PFSK-1 (cell line): Measurements from ENCODE around the gene GPR180.

Experiments used
- FOXP2 ChIP-seq: optimal IDR thresholded peaks from 2 replicates; pipeline ENCODE3; 2011; ENCODE audit warnings: borderline replicate concordance, control low read depth, inconsistent platforms; ENCODE audit not compliant: insufficient read depth; ENCODE audit errors: extremely low read length, extremely low read depth
- POLR2AphosphoS5 ChIP-seq: IDR thresholded peaks from 2 replicates; pipeline ENCODE4 v1.6.1; 2012; ENCODE audit warnings: low read depth, mild to moderate bottlenecking, control low read depth, low read length, moderate library complexity
- SIN3A ChIP-seq: IDR thresholded peaks from 2 replicates; pipeline ENCODE4 v1.6.1; 2012; ENCODE audit warnings: mild to moderate bottlenecking, low read length, moderate library complexity, borderline replicate concordance; ENCODE audit not compliant: insufficient read depth
- TAF1 ChIP-seq: IDR thresholded peaks from 2 replicates; pipeline ENCODE4 v1.6.1; 2012; ENCODE audit warnings: low read length, control low read depth, borderline replicate concordance; ENCODE audit not compliant: insufficient read depth
- TF ChIP-seq, protein P1 (sequence below), 2 experiments: IDR thresholded peaks; 2 replicates each; pipeline versions ENCODE4 v1.6.1 to v1.8.0; 2011 to 2012; ENCODE audit warnings: low read depth in 2 of 2, low read length in 2 of 2, control low read depth in 1 of 2, inconsistent platforms in 1 of 2, mild to moderate bottlenecking in 1 of 2, moderate library complexity in 1 of 2; ENCODE audit not compliant: insufficient read depth in 1 of 2

Gene GPR180

DNA sequence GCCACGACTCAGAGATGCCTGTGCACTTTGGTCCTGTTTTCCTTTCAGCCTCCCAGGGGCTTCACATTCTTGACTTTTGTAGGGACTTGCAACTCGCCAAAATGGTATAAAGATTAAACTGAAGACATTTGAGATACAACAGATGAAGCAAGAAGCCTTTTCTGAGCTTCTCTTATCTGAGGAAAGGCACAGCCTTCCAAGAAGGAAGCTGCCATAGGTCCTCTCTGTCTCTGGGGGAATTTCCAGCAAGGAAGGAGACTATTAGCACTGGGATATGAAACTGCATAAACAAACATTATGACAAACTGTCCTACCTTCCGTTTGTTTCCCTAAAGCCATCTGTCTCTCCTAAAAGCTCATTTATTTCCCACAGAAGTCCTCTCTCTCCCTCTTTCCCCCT is 45.0 kb upstream of the GPR180 start:
- TF ChIP-seq, protein P1, sequence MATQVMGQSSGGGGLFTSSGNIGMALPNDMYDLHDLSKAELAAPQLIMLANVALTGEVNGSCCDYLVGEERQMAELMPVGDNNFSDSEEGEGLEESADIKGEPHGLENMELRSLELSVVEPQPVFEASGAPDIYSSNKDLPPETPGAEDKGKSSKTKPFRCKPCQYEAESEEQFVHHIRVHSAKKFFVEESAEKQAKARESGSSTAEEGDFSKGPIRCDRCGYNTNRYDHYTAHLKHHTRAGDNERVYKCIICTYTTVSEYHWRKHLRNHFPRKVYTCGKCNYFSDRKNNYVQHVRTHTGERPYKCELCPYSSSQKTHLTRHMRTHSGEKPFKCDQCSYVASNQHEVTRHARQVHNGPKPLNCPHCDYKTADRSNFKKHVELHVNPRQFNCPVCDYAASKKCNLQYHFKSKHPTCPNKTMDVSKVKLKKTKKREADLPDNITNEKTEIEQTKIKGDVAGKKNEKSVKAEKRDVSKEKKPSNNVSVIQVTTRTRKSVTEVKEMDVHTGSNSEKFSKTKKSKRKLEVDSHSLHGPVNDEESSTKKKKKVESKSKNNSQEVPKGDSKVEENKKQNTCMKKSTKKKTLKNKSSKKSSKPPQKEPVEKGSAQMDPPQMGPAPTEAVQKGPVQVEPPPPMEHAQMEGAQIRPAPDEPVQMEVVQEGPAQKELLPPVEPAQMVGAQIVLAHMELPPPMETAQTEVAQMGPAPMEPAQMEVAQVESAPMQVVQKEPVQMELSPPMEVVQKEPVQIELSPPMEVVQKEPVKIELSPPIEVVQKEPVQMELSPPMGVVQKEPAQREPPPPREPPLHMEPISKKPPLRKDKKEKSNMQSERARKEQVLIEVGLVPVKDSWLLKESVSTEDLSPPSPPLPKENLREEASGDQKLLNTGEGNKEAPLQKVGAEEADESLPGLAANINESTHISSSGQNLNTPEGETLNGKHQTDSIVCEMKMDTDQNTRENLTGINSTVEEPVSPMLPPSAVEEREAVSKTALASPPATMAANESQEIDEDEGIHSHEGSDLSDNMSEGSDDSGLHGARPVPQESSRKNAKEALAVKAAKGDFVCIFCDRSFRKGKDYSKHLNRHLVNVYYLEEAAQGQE (IDR thresholded peaks at IDR 0.05; ENCODE audit: insufficient read depth in 1 of 2, low read depth in 2 of 2, low read length in 2 of 2): no peak

DNA sequence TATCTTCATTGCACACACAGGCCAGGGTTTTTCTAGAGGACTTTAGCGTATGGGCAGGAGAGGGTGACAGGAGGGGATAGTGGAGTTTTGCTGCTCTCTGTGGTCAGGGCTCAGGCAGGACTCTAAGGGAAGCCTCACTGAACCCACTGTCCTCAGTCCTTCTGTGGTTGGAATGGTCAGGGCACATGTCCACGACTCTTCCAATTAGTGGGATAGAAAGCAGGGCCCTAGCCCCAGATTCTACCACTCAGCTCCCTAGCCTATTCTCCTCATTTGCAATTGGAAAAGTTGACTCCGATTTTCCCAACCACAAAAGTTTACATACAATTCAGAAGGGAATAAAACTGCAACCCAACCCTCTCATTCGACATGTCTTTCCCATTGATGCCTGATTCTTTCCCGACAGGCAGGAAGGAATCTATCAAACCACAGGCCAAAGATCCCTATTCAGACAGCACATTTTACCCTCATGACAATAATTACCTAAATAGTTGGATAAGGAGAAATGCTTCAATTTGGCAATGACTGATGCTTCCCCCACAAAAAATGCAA is 43.9 kb upstream of the GPR180 start:
- TF ChIP-seq POLR2AphosphoS5 (no peak), FOXP2 (no peak), TAF1 (no peak), SIN3A (no peak)
- TF ChIP-seq, protein P1 (IDR thresholded peaks at IDR 0.05; ENCODE audit: insufficient read depth in 1 of 2, low read depth in 2 of 2, low read length in 2 of 2): no peak

DNA sequence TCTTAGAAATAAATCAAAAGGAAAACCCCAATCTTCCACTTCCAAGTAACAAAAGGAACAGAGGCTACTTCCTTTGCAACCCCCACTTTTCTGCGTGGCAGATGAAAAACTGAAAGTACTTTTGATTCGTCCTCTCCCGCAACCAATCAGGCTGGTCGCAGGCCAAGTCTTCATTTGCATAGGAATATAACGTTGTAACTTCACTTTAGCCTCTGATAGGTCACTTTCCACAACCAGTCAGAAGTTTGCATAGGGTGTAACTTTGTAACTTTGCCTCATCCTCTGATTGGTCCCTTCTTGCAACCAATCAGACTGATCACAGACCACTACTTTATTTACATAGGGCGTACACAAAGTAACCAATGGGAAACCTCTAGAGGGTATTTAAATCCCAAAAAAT is 42.9 kb upstream of the GPR180 start:
- TF ChIP-seq SIN3A (no peak), POLR2AphosphoS5 (no peak), FOXP2 (no peak), TAF1 (no peak)
- TF ChIP-seq, protein P1 (IDR thresholded peaks at IDR 0.05; ENCODE audit: insufficient read depth in 1 of 2, low read depth in 2 of 2, low read length in 2 of 2): no peak

DNA sequence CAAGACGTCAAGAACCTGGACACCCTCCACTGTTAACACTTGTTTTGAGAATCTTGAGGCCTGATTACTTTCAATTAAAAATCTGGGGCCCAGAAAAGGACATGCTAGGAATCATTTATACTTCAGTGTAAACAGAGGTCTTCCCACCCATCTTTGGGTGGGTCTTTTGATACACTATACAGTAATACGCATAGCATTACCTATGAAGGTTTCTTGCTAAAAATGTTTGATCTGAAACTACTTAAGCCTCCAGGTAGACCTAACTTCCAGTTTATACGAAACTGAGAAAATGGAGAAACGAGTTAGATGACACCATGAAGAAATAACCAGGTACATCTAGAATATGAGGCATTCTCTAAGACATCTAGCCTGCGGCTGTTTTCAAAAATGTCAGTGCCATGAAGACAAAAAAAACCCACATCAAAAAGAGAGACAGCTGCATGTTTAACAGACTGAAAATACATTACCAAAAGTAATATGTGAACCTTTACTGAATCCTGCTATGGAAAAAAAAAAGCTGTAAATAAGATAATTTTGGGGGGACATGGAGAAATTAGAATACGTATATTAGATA is 42.3 kb upstream of the GPR180 start:
- TF ChIP-seq FOXP2: no peak
- TF ChIP-seq SIN3A: no peak
- TF ChIP-seq TAF1: no peak
- TF ChIP-seq, protein P1 (IDR thresholded peaks at IDR 0.05; ENCODE audit: insufficient read depth in 1 of 2, low read depth in 2 of 2, low read length in 2 of 2): no peak
- no peak for TF ChIP-seq POLR2AphosphoS5

DNA sequence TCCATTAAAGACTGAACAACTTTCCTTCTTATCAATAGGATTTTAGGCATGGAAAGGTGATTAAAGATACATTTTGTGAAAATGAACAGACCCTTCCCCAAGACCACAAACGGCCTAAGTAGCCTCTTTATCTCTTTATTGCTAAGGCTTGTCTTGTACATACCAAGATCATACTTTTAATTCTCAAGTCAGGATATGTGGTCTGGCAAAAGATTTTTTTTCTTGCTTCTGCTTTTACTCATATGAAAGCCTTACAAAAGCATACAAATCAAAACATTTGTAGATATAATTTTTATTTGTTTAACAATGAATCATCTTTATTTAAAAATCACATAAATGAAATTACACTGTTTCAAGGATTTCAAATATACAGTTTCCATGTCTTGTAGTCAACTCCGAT is 41.5 kb upstream of the GPR180 start:
- no peak for TF ChIP-seq FOXP2
- no peak for TF ChIP-seq SIN3A
